HG03095 (cell line): ENCODE data around the gene SCAF8.
"Not testable (repeated sequence)": the region's sequence is repeated elsewhere in the genome, so short reads cannot be mapped to it uniquely, and the experiment has no call there.

Source experiments
- ATAC-seq: cut with Tn5 transposase; IDR thresholded peaks from one replicate; pipeline ENCODE4 v1.9.1; 2021; ENCODE audit warnings: moderate library complexity; ENCODE audit not compliant: unreplicated experiment

The SCAF8 gene

GRCh38 chr6:154733626-154734382 lies 588 bp downstream of the SCAF8 start:
- peak; percentile 79 for ATAC-seq

DNA sequence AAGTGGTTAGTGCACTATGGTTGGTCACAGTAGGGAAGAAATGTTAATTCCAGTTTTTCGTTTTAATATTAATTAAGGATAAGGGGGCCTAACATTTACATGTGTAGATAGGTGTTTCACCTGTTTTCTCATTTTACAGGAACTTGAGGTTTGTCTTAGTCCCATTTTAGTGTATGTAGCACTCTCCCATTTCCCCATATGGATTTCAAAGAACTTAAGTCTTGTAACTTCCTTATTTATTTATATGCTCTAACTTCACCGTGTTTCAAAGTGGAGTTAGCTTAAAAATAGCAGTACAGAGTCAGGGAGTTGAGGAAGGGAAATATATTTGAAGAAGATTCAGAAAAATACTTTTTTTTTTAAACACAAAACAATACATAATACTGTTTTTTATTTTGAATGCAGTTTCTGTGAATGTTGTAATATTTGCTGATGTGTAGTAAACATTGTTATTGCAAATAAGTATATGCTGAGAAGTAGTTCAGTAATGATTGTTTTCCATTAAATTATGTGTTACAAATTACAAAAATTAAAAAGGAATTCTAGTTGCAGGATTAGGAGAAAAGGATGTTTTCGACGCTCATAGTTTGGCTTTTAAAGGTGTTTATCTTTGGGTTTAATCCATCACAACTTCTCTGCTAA lies 3.5 kb downstream of the SCAF8 start:
- ATAC-seq: no peak

GRCh38 chr6:154737424-154737823 lies 4.2 kb downstream of the SCAF8 start:
- ATAC-seq: no peak

DNA sequence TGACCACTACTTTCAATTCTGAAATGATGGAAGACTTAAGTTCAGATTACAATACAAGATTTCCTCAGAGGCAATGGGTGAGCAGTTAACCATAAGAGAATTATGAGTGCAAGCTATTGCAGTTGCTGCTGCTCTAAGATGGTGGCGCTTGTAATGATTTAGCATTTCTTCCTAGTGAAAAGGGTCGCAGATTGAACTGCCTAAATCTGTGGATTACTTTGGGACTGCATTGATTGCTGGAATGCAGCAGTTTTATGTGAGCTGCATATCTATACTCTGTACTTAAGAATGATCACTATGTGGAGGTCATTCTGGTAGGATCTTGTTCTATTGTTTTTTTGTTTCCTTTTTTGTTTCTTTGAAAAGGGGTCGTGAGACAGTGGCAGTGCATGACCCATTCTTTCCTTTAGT lies 5.3 kb downstream of the SCAF8 start:
- no peak for ATAC-seq

DNA sequence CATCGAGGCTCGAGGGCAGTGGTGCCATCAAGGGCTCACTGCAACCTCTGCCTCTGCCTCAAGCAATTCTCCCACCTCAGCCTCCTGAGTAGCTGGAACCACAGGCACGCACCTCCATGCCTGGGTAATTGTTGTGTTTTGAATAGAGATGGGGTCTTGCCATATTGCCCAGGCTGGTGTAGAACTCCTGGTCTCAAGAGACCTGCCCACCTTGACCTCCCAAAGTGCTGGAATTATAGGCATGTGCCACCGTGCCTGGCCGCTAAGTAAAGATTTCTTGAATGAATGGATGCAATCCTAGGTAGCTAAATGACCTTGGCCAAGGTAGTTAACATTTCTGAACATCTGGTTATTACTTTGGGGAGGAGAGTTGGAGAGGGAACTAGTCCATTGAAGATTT lies 7.4 kb downstream of the SCAF8 start:
- ATAC-seq: no peak

DNA sequence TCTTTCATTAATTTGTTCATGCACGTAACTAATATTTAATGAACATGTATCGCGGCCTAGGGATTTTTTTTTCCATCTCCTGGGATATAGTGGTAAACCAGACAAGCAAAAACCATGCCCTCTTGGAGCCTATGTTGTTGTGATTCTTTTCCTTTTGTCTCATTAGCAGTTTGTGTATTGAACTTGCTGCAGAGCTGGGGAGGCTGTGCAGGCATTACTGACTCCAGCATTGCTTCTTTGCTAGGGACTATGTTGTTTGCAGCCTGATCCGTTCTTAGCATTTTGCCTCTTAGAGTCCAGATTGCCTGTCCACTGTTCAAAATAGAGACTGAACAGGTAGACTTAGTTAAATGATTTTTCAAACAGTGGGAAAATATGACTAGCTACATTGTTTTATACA lies 9.7 kb downstream of the SCAF8 start:
- ATAC-seq: no peak

- not testable (repeated sequence) for ATAC-seq
These were observed 11.0 kb downstream of the SCAF8 start for GRCh38 chr6:154744029-154744745.

- no peak for ATAC-seq
These were observed 12.0 kb downstream of the SCAF8 start for GRCh38 chr6:154745243-154745642.

- no peak for ATAC-seq
These were observed 16.1 kb downstream of the SCAF8 start for GRCh38 chr6:154749341-154749740.

DNA sequence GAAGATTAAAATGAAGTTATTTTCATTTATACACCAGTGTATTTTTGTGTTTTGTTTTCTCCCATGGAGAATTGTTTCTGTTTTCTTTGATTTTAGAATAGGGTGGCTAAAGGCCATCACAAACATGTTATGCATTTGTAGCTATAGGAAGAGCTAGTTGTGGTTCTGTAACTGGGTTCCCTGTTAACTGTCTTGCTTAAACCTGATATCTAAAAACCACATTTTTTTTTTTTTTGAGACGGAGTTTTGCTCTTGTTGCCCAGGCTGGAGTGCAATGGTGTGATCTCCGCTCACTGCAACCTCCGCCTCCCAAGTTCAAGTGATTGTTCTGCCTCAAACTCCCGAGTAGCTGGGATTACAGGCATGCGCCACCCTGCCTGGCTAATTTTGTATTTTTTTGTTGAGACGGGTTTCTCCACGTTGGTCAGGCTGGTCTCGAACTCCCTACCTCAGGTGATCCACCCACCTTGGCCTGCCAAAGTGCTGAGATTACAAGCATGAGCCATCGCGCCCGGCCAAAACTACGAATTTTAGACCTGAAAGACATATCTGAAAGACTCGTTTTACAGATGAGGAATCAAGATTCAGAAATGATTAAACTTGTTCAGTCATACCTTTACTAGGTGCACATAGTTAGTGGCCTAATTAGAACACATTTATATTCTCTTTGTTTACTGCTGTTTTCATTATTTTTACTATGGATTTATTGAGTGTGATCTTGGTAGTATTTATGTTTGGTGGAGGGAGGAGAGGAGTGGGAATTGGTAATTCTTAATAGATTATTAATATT lies 18.0 kb downstream of the SCAF8 start:
- ATAC-seq: no peak

- ATAC-seq: no peak
These were observed 18.8 kb downstream of the SCAF8 start for GRCh38 chr6:154752022-154752421.

DNA sequence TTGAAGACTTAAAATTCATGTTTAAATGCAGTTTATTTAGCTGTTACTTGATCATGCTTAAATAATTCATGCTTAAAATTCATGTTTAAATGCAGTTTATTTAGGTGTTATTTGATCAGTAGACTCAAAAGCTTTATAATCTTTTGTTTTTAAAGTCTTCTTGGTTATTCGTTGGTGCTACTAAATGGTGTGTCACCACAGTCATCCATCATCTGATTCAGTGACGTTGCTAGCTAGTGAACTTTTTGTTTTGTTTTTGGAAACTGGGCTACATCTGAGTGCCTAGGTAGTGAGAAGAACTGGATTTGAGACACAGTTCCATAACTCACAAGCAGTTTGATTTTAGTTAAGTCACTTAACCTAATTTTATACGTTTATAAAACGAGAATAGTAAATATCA lies 20.9 kb downstream of the SCAF8 start:
- no peak for ATAC-seq

DNA sequence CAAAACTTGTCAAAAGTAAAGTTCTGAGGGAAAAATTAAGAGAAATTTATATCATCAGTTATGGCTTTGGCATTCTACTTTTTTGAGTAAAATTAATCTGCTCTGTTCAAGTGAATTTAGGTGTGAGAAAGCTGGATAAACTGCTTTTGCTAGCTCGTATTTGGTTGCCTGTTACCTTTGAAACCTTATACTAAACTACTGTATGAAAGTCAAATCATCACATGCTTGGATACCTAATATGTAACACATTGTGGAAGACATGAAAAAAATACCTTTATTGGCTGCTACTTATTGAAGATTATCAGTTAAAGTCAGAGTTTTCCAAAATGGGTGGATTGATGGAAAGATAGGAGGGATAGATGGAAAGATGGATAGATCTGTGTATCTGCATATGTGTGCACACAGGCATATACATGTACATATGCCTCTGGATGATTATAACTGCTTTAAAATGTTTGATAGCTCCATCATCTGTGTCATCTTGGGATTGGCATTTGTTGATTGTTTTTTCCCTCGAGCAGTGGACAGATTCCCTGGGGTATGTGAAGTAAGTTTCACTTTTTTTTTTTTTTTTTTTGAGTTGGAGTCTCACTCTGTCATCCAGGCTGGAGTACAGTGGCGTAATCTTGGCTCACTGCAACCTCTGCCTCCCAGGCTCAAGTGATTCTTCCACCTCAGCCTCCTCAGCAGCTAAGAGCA lies 24.3 kb downstream of the SCAF8 start:
- no peak for ATAC-seq

DNA sequence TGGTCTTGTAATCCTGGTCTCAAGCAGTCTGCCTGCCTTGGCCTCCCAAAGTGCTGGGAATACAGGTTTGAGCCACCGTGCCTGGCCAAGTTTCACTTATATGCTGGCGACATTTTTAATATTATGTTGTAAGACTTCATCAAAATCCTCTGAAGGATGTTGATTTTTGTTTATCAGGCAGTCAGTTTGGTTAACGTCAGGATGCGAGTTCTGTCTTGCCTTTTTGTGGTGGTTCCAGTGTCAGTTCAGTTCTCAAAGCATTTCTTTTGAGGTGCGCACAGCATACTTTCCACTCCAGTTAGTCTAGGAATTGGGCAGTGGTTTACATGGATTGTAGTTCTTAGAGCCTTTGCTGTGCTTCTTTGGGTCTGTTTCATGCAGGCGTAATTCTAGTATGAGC lies 24.9 kb downstream of the SCAF8 start:
- no peak for ATAC-seq

DNA sequence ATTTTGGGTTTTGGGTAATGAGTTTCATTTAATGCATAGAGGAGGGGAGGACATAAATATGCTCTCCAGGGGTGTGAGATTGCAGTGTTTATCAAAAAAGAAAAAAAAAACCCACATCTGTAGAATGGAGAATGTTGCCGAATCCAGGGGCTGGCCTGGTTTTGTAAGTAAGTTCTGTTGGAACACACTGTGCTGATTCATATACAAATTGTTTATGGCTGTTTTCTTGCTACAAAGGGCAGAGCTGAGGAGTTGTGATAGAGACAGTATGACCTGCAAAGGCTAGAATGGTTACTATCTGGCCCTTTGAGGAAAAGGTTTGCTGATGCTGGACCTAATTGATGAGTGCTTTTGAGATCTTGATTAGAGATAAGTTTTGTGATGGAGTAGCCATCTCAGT lies 30.4 kb downstream of the SCAF8 start:
- ATAC-seq: no peak

- no peak for ATAC-seq
These were observed 32.1 kb downstream of the SCAF8 start for GRCh38 chr6:154765273-154765672.

GRCh38 chr6:154766288-154766687 lies 33.1 kb downstream of the SCAF8 start:
- ATAC-seq: no peak

DNA sequence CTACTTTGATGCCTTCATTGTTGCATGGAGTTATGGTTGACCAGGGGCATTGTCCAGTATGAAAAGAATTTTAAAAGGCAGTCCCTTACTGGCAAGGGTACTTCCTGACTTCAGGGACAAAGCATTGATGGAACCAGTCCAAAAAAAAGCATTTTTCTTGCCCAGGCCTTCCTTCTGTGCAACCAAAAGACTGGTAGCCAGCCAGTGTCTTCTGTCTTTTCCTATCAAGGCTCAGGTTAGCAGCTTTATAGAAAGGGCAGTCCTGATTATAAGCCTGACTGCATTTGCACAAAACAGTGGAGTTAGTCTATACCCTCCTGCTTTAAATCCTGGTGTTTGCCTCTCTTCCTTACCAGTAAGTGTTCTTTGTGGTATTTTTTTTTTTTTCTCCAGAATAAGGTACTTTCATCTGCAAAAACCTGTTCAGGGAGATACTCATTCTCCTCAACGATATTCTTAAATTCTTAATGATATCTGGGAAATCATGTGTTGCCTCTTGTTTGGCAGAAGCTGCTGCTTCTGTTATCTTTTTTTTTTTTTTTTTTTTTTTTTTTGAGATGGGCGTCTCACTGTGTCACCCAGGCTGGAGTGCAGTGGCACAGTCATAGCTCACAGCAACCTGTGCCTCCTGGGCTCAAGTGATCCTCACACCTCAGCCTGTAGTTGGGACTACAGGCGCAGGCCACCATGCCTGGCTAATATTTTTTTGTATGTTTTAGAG lies 33.9 kb downstream of the SCAF8 start:
- no peak for ATAC-seq

DNA sequence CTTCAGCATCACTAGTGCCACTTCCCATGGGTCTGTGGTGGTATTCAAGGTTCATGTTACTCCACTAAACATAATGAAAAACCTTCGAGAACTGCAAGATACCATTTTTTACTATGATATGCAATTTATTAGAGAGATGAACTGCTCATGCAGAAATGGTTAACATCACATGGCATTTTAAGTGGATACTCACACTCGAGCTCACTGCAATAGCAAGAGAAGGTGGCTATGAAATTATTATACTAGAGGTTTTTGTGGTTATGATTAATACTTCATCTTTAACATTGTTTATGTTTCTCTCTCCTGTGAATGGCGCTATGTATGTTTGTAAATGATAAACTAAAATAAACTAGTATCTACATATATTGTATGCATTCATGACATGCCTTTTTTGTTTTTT lies 35.1 kb downstream of the SCAF8 start:
- no peak for ATAC-seq

DNA sequence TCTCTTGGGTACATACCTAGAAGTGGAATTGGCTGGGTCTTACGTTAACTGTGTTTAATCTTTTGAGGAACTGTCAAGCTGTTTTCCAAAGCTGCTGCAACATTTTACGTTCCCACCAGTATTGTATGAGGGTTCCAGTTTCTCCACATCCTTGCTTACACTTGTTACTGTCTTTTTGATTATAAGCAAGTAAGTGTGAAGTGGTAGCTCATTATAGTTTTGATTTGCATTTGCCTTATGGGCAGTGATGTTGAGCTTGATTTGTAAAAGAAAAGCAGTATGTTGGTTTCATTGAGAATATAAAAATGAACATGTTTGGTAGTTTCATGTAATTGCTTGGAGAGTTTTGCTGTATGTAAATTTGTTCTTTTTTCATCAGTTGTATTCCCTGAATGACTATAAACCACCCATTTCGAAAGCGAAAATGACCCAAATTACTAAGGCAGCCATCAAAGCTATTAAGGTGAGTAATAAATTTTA lies 40.4 kb downstream of the SCAF8 start:
- peak; percentile 94 for ATAC-seq
